Activated CD4-positive, alpha-beta memory T cell treated with anti-CD3 and anti-CD28 coated beads for 36 hours (primary cell): ENCODE results near the gene HRH2. TPM values are rescaled to one million over a fixed set of nuclear protein-coding genes. Genes with fewer than 3 reads are reported as not detected.

Source experiments
- CTCF ChIA-PET: fragments of 350-600 bp; sonication (Branson Sonifier 250); formaldehyde crosslinking; loops from one replicate; lab custom pipeline; 2021; ENCODE audit warnings: antibody characterized with exemption, inconsistent platforms; lab: Charles Lee
- POLR2A ChIA-PET: fragments of 350-600 bp; sonication (Branson Sonifier 250); formaldehyde crosslinking; loops from one replicate; lab custom pipeline; 2021; ENCODE audit warnings: antibody characterized with exemption; lab: Charles Lee
- DNase-seq: peaks from one replicate; pipeline ENCODE4 v3.0.0-alpha.2; 2020
- H3K27ac Mint-ChIP-seq: one replicate; pipeline ENCODE4 v1.8.0; 2021; ENCODE audit warnings: mixed read lengths
- H3K27me3 Mint-ChIP-seq: one replicate; pipeline ENCODE4 v1.8.0; 2021; ENCODE audit warnings: mixed read lengths
- H3K36me3 Mint-ChIP-seq: one replicate; pipeline ENCODE4 v1.8.0; 2021; ENCODE audit warnings: mixed read lengths
- H3K4me1 Mint-ChIP-seq: one replicate; pipeline ENCODE4 v1.8.0; 2021; ENCODE audit warnings: low read depth, mixed read lengths
- H3K4me3 Mint-ChIP-seq: one replicate; pipeline ENCODE4 v1.8.0; 2021; ENCODE audit warnings: mild to moderate bottlenecking, mixed read lengths
- H3K9me3 Mint-ChIP-seq: one replicate; pipeline ENCODE4 v1.8.0; 2021; ENCODE audit warnings: mixed read lengths
- intact Hi-C: fragments of 100-400 bp; cut with micrococcal nuclease; formaldehyde crosslinking; loops from one replicate; pipeline ENCODE4 v1.15.1; 2023
- total RNA-seq, 2 experiments: library from RNA; stranded (reverse); gene quantifications; one replicate each; pipeline ENCODE4 v1.2.3, GENCODE V29; 2021

Gene HRH2
- total RNA-seq, 2 experiments from 2014 or later, result 11.6 to 11.8 TPM

DNA sequence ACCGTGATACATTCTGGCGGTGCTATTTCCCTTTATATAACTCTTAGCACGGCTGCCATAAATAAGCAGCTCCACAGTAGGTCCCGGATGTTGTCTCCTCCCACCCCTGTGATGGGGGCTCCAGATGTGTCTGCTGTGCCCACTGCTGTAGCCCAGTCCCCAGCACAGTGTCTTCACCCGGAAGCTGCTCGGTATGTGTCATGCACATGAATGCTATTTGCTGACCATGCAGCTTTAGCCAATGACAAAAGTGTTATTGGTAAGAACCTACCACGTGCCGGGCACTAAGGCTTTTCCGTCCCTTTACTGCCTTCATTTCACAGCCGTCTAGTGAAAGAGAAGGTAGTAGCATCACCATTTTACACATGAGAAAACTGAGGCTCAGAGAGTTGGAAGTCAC is 20.2 kb downstream of the HRH2 start:
- no peaks in the 10 kb centered on the region for H3K27me3 Mint-ChIP-seq
- CTCF ChIA-PET, result interaction anchor here (0.8 kb wide), 1 partner anchor 144 kb away, joined by 6 read pairs; no protein-coding TSS in a partner anchor
- no peak overlapping the region for H3K4me3 Mint-ChIP-seq
- H3K36me3 Mint-ChIP-seq, result peaks cover 3% of the 10 kb centered on the region
- intact Hi-C loops, result no loop called here
- H3K9me3 Mint-ChIP-seq, result no peaks in the 10 kb centered on the region
- H3K4me1 Mint-ChIP-seq, result peaks cover 35% of the 10 kb centered on the region
- no peak for DNase-seq
- no peak overlapping the region for H3K27ac Mint-ChIP-seq
- POLR2A ChIA-PET, result no interaction called here

DNA sequence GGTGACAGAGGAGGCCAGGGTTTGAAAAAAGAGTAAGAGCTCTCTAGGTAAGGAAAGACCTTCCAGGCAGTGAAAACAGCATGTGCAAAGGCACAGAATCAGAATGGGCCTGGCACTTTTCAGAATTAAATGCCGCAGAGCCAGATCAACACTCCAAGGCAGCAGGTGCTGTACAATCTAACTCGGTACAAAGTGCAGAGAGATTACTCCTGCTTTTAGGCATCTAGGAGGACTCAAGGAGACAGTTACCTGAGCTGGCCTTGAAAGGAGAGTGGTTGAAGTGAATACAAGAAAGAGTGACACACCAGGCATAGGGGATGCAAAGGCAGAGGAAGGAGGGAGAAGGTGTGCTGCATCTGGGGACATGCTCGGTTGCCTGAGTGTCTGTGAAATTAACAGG is 21.5 kb downstream of the HRH2 start:
- no peak for DNase-seq
- ChIA-PET POLR2A (no interaction called here), CTCF (interaction anchor here (3.0 kb wide), 1 partner anchor 145 kb away, joined by 19 read pairs; no protein-coding TSS in a partner anchor)
- intact Hi-C loops, result no loop called here
- H3K27me3 Mint-ChIP-seq, result no peaks in the 10 kb centered on the region
- H3K9me3 Mint-ChIP-seq, result no peaks in the 10 kb centered on the region
- peaks cover 14% of the 10 kb centered on the region for H3K36me3 Mint-ChIP-seq
- H3K4me3 Mint-ChIP-seq, result no peak overlapping the region
- H3K27ac Mint-ChIP-seq, result no peak overlapping the region
- peaks cover 30% of the 10 kb centered on the region for H3K4me1 Mint-ChIP-seq

DNA sequence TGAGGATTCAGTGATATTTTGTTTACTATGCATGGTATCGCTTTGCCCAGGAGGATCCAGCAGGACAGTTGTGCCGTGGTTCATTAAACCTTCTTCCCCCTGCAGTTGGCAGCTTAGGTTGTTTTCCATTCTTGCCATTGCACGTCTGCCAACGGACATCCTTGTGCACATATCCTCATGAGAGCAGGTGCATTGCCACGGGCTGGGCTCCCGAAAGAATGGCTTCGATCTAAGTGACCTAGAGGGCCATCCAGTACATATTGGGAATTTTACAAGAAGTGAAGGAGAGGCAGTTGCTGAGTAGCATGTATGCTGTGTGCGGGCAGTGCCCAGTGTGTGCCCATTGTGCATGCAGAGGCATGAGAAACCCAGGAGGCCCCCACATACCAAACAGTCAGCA is 22.1 kb downstream of the HRH2 start:
- Mint-ChIP-seq H3K36me3 (peaks cover 14% of the 10 kb centered on the region), H3K4me1 (peaks cover 28% of the 10 kb centered on the region), H3K27me3 (no peaks in the 10 kb centered on the region), H3K4me3 (no peak overlapping the region), H3K27ac (no peak overlapping the region), H3K9me3 (no peaks in the 10 kb centered on the region)
- POLR2A ChIA-PET, result no interaction called here
- intact Hi-C loops, result no loop called here
- no peak for DNase-seq
- CTCF ChIA-PET, result interaction anchor here (3.0 kb wide), 1 partner anchor 146 kb away, joined by 19 read pairs; no protein-coding TSS in a partner anchor

DNA sequence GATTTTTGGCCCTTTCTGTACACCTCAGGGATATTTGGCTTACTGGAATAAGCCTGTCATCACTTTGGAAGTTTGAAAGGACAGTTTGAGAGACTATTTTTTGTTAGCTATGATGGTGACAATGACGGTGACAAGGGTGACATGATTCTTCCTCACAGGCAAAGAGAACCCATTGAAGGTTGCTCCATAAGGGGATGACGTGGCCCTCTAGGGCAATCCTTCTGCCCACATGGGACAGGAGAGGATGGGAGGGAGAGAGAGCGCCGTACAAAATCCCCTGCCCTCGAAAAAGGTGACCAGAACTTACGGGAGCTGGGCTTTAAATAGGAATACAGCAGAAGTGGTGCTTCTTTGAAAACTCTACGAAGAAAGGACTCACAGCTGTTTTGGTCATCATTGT is 22.6 kb downstream of the HRH2 start:
- ChIA-PET POLR2A (no interaction called here), CTCF (interaction anchor here (3.0 kb wide), 1 partner anchor 146 kb away, joined by 19 read pairs; no protein-coding TSS in a partner anchor)
- DNase-seq, result no peak
- H3K9me3 Mint-ChIP-seq, result no peaks in the 10 kb centered on the region
- peaks cover 14% of the 10 kb centered on the region for H3K36me3 Mint-ChIP-seq
- peaks cover 26% of the 10 kb centered on the region for H3K4me1 Mint-ChIP-seq
- intact Hi-C loops, result no loop called here
- H3K27ac Mint-ChIP-seq, result no peak overlapping the region
- H3K4me3 Mint-ChIP-seq, result no peak overlapping the region
- H3K27me3 Mint-ChIP-seq, result no peaks in the 10 kb centered on the region

DNA sequence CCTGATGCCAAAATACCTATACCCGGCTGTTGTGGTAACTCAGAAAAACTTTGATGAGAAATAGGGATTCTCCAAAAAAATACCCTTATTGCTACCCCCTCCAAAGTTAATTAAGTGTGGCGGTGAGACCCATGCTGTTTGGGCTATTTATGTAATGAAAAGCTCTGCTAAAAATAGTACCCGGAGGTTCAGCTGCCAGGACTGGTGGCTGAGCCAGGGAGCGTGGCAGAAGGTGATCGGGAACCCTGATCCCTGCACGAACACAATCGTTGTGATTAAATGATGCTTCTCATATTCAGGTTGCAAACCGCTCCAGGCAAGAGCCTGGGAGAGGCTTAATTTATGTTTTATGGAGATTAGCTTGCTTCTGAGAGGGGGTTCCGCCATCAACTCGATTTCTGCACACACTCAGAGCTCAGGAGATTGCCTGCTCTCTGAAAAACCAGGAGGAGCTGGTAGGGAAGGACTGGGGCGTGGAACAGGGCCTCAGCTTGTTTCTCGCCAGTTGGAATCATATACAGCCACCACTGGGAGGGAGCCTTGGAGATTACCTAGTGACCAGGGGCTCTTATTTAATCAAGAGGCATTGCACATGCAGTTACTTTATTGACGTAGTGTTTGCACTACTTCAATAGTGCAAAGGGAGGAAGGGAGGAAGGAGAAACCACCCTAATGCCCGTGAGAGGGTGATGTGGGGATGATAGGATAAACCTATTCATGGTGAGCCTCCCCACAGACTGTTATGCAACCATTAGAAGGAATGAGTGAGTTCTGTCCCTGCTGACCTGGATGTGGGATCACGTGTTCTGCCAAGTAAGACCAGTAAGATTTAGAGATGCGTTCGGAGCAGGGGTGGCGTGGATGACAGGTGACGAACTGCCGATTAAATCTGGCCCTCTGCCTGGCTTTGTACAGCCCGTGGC is 23.4 kb downstream of the HRH2 start:
- no peak overlapping the region for H3K4me3 Mint-ChIP-seq
- no peak overlapping the region for H3K27ac Mint-ChIP-seq
- peaks cover 14% of the 10 kb centered on the region for H3K36me3 Mint-ChIP-seq
- intact Hi-C loops, result no loop called here
- H3K4me1 Mint-ChIP-seq, result peaks cover 23% of the 10 kb centered on the region
- no peaks in the 10 kb centered on the region for H3K27me3 Mint-ChIP-seq
- no peak for DNase-seq
- ChIA-PET POLR2A (no interaction called here), CTCF (interaction anchor here (3.0 kb wide), 1 partner anchor 147 kb away, joined by 19 read pairs; no protein-coding TSS in a partner anchor)
- no peaks in the 10 kb centered on the region for H3K9me3 Mint-ChIP-seq

DNA sequence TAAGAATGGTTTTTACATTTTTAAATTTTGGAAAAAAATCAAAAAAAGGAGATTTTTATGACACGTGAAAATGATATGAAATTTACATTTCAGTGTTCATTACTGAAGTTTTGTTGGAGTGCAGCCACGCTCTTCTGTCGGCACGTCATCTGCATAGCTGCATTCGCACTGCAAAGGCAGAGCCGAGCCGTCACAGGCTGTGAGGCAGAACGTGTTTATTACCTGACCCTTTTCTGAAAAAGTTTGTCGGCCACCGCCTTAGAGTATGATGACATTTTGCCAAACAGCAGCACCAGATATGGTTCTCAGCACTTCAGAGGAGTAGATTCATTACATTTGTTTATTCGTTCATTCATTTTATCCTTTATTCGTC is 24.1 kb downstream of the HRH2 start:
- peaks cover 21% of the 10 kb centered on the region for H3K4me1 Mint-ChIP-seq
- H3K9me3 Mint-ChIP-seq, result no peaks in the 10 kb centered on the region
- no peak for DNase-seq
- POLR2A ChIA-PET, result no interaction called here
- intact Hi-C loops, result no loop called here
- no peak overlapping the region for H3K4me3 Mint-ChIP-seq
- no peaks in the 10 kb centered on the region for H3K27me3 Mint-ChIP-seq
- peaks cover 14% of the 10 kb centered on the region for H3K36me3 Mint-ChIP-seq
- CTCF ChIA-PET, result interaction anchor here (3.0 kb wide), 1 partner anchor 148 kb away, joined by 19 read pairs; no protein-coding TSS in a partner anchor
- H3K27ac Mint-ChIP-seq, result no peak overlapping the region

DNA sequence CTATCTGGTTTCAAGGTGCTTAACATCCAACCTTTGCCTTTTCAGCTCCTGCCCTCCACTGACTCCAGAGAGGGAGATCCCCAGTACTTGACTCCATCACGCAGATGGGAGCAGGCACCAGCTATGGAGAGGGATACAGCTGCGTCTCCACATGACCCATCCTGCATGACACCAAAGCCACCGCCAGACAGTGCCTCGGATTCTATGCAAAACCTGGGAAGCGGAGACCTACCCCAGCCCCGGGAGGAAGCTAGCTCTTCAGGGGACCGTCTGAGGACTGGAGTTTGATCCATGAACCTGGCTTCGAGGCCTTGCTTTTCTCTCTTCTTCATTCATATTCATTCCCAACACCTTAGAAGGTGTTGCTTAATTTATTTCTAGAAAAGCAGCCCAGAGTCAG is 24.8 kb downstream of the HRH2 start:
- H3K4me3 Mint-ChIP-seq, result no peak overlapping the region
- H3K4me1 Mint-ChIP-seq, result peaks cover 17% of the 10 kb centered on the region
- intact Hi-C loops, result no loop called here
- ChIA-PET CTCF (no interaction called here), POLR2A (no interaction called here)
- peaks cover 15% of the 10 kb centered on the region for H3K36me3 Mint-ChIP-seq
- no peak overlapping the region for H3K27ac Mint-ChIP-seq
- H3K9me3 Mint-ChIP-seq, result no peaks in the 10 kb centered on the region
- no peaks in the 10 kb centered on the region for H3K27me3 Mint-ChIP-seq
- no peak for DNase-seq

DNA sequence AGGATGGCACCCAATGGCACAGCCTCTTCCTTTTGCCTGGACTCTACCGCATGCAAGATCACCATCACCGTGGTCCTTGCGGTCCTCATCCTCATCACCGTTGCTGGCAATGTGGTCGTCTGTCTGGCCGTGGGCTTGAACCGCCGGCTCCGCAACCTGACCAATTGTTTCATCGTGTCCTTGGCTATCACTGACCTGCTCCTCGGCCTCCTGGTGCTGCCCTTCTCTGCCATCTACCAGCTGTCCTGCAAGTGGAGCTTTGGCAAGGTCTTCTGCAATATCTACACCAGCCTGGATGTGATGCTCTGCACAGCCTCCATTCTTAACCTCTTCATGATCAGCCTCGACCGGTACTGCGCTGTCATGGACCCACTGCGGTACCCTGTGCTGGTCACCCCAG is 25.4 kb downstream of the HRH2 start:
- intact Hi-C loops, result no loop called here
- CTCF ChIA-PET, result no interaction called here
- Mint-ChIP-seq H3K27ac (no peak overlapping the region), H3K4me1 (peaks cover 11% of the 10 kb centered on the region), H3K4me3 (no peak overlapping the region), H3K27me3 (no peaks in the 10 kb centered on the region), H3K9me3 (no peaks in the 10 kb centered on the region), H3K36me3 (peaks cover 15% of the 10 kb centered on the region)
- no peak for DNase-seq
- POLR2A ChIA-PET, result interaction anchor here (1.0 kb wide), 1 partner anchor 149 kb away, joined by 3 read pairs; no protein-coding TSS in a partner anchor

DNA sequence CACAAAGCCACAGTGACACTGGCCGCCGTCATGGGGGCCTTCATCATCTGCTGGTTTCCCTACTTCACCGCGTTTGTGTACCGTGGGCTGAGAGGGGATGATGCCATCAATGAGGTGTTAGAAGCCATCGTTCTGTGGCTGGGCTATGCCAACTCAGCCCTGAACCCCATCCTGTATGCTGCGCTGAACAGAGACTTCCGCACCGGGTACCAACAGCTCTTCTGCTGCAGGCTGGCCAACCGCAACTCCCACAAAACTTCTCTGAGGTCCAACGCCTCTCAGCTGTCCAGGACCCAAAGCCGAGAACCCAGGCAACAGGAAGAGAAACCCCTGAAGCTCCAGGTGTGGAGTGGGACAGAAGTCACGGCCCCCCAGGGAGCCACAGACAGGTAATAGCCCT is 26.1 kb downstream of the HRH2 start:
- H3K27me3 Mint-ChIP-seq, result no peaks in the 10 kb centered on the region
- H3K36me3 Mint-ChIP-seq, result peaks cover 15% of the 10 kb centered on the region
- H3K27ac Mint-ChIP-seq, result no peak overlapping the region
- intact Hi-C loops, result no loop called here
- no peak for DNase-seq
- POLR2A ChIA-PET, result interaction anchor here (1.0 kb wide), 1 partner anchor 150 kb away, joined by 3 read pairs; no protein-coding TSS in a partner anchor
- peaks cover 9% of the 10 kb centered on the region for H3K4me1 Mint-ChIP-seq
- no peaks in the 10 kb centered on the region for H3K9me3 Mint-ChIP-seq
- H3K4me3 Mint-ChIP-seq, result no peak overlapping the region
- CTCF ChIA-PET, result interaction anchor here (0.6 to 2.5 kb wide), 2 partner anchors 18 to 150 kb away, joined by 3 to 13 read pairs; no protein-coding TSS in a partner anchor

DNA sequence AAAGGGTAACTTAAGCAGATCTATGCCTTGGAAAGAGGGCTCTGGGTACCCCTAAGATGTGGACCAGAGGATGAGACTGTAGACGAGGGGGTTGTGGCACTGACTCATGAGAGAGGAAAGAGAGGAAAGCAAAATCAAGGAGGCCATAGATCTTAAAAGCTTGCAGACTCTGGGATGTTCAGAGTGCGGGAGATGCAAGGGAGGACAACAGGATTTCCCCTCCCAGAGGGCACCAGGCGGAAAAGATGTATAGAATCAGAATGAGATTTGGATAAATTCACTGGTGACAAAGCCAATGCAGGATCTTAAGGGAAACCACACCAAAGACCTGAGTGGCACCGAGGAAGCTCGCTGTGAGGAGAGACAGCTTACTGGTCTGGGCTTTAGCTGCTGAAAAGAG is 27.1 kb downstream of the HRH2 start:
- Mint-ChIP-seq H3K36me3 (peaks cover 15% of the 10 kb centered on the region), H3K9me3 (no peaks in the 10 kb centered on the region), H3K4me3 (no peak overlapping the region), H3K4me1 (peaks cover 7% of the 10 kb centered on the region), H3K27ac (no peak overlapping the region), H3K27me3 (no peaks in the 10 kb centered on the region)
- intact Hi-C loops, result no loop called here
- POLR2A ChIA-PET, result no interaction called here
- no peak for DNase-seq
- CTCF ChIA-PET, result interaction anchor here (1.0 to 2.5 kb wide), 2 partner anchors 16 to 151 kb away, joined by 3 to 13 read pairs; no protein-coding TSS in a partner anchor

DNA sequence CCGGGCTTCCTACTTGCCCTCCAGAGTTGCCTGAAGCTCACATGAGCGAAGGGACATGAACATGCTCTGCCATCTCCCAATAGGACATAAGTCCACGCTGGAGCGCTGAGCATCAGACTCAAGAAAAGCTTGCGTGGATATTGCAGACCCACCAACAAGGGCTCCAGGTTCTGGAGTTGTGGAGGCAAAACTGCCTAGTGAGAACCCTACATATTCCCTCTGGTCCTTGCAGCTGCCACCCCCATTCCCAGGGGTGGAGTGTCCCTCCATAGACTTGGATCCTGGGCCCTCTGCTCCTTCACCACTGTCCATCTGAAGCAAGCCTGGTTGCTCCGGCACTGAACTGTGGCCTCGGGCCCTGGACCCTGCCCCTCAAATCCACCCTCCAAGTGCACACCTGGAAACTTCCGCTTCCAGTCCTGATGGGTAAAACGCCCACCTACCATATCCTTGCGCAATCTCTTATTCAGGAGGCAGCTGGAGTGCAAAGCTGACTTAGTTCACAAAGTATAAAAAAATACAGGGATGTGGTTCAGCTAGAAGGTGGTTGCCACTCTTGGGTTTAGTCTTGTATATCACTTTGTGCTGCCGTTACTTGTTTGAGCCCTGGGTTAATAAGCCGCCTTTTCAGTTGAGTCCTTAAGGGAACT is 28.0 kb downstream of the HRH2 start:
- Mint-ChIP-seq H3K4me1 (peaks cover 5% of the 10 kb centered on the region), H3K4me3 (no peak overlapping the region), H3K27ac (no peak overlapping the region), H3K36me3 (peaks cover 15% of the 10 kb centered on the region), H3K9me3 (no peaks in the 10 kb centered on the region), H3K27me3 (no peaks in the 10 kb centered on the region)
- no peak for DNase-seq
- ChIA-PET CTCF (interaction anchor here (1.0 to 2.5 kb wide), 2 partner anchors 15 to 152 kb away, joined by 3 to 13 read pairs; no protein-coding TSS in a partner anchor), POLR2A (no interaction called here)
- intact Hi-C loops, result no loop called here

DNA sequence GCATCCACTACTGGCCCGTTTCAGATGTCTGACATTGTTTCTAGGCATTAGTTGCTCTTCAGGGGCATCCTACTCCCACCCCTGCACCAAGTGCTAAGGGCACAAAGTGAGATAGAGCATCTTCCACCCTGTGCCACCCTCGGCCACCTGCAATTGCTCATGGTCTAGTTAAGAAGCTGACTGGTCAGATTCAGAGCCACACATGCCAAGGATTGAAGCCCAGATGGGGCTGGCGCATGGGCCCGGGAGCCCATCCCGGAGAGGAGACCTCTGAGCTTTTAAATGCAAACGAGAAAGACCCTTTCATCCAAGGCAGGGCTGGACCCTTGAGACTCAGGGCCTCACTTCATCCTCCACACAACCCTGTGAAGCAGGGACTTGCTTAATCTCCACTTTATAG is 28.5 kb downstream of the HRH2 start:
- no peak for DNase-seq
- H3K27ac Mint-ChIP-seq, result no peak overlapping the region
- intact Hi-C loops, result no loop called here
- no peaks in the 10 kb centered on the region for H3K27me3 Mint-ChIP-seq
- no peak overlapping the region for H3K4me3 Mint-ChIP-seq
- peaks cover 5% of the 10 kb centered on the region for H3K4me1 Mint-ChIP-seq
- ChIA-PET POLR2A (no interaction called here), CTCF (interaction anchor here (2.5 kb wide), 1 partner anchor 152 kb away, joined by 13 read pairs; no protein-coding TSS in a partner anchor)
- peaks cover 15% of the 10 kb centered on the region for H3K36me3 Mint-ChIP-seq
- no peaks in the 10 kb centered on the region for H3K9me3 Mint-ChIP-seq
